ENCODE data around the gene SMARCA5. TPM values are rescaled to one million over a fixed set of nuclear protein-coding genes. Genes with fewer than 3 reads are reported as not detected.

SMARCA5 gene
- total RNA-seq (2021) = 107 and 110 TPM in 2 replicates
- long read RNA-seq, full-length matches to known transcripts = 496 of 2,081 reads
- long read RNA-seq, partial matches to known transcripts = 1,527 of 2,081 reads
- long read RNA-seq, other reads (novel, unspliced or antisense) = 58 of 2,081 reads

- peak within 1 kb of the TSS; percentile 91 for H3K4ac ChIP-seq (ENCODE audit: low read depth, low read length)
- H4K20me1 ChIP-seq (ENCODE audit: control insufficient read depth, insufficient read depth, insufficient read length) = no peaks in the 10 kb centered on the region
- no peak within 1 kb of the TSS for H2BK15ac ChIP-seq (ENCODE audit: low read depth, low read length)
- peak within 1 kb of the TSS; percentile 25 for H4K8ac ChIP-seq (replicated peaks; ENCODE audit: insufficient read length, low read depth, low read length)
- H3K27ac Mint-ChIP-seq = peak within 1 kb of the TSS; percentile 99 to 100 (median 99)
- peak within 1 kb of the TSS; percentile 95 for H3K14ac ChIP-seq (ENCODE audit: insufficient read depth, low read length)
- H3K27me3 Mint-ChIP-seq (ENCODE audit: low read depth) = peaks cover 2% of the 10 kb centered on the region; the same call in 1 of the 2 replicates
- peak within 1 kb of the TSS; percentile 44 for H2BK5ac ChIP-seq (ENCODE audit: insufficient read length, low read length)
- H3K56ac ChIP-seq (ENCODE audit: insufficient read length, low read depth, low read length) = peak within 1 kb of the TSS; percentile 37
- peaks cover 24% of the 10 kb centered on the region for H3K79me2 ChIP-seq (ENCODE audit: insufficient read depth, low read length)
- WGBS (ENCODE audit: extremely low coverage, insufficient read length, low lambda C conversion rate) = no CpG with 5 or more reads among the region's 86 CpGs
- H3K27ac ChIP-seq (ENCODE audit: insufficient read length, low read depth, low read length) = peak within 1 kb of the TSS; percentile 90
- no peaks in the 10 kb centered on the region for H3K9me3 ChIP-seq (ENCODE audit: control insufficient read depth, low read depth, low read length)
- peak within 1 kb of the TSS; percentile 92 for H3K9ac ChIP-seq (ENCODE audit: extremely low read depth, insufficient read length, low read length)
- H2BK20ac ChIP-seq (ENCODE audit: low read depth, low read length, poor library complexity, severe bottlenecking) = no peak within 1 kb of the TSS
- peak within 1 kb of the TSS; percentile 53 for H3K4me2 ChIP-seq (ENCODE audit: insufficient read depth, insufficient read length, low read length)
- H3K79me1 ChIP-seq (ENCODE audit: insufficient read depth, low read depth, low read length, poor library complexity, severe bottlenecking) = no peaks in the 10 kb centered on the region
- no peaks in the 10 kb centered on the region for H3K9me3 Mint-ChIP-seq
- no peak within 1 kb of the TSS for H3T11ph ChIP-seq (ENCODE audit: low read length)
- no peaks in the 10 kb centered on the region for H3K4me1 ChIP-seq (ENCODE audit: insufficient read depth, low read length)
- H4K91ac ChIP-seq (ENCODE audit: insufficient read length, low read depth, low read length) = peak within 1 kb of the TSS; percentile 94
- peaks cover 16 to 20% of the 10 kb centered on the region in 2 experiments for H3K4me1 Mint-ChIP-seq
- no peak within 1 kb of the TSS for H2AK5ac ChIP-seq (ENCODE audit: insufficient read length, low read length)
- peak within 1 kb of the TSS; percentile 96 to 97 for H3K4me3 Mint-ChIP-seq
- peaks cover 9 to 36% (median 35%) of the 10 kb centered on the region in 3 experiments; a peak in 6 of 7 replicates for H3K36me3 Mint-ChIP-seq (ENCODE audit: insufficient read depth in 1 of 3, low read depth in 3 of 3)
- DNase-seq = peak; percentile 98
- peak within 1 kb of the TSS; percentile 37 for H2AFZ ChIP-seq (ENCODE audit: low read length)
- TF ChIP-seq CTCF (conservative IDR thresholded peaks at IDR 0.05) = no peak
- H3K18ac ChIP-seq (ENCODE audit: insufficient read length, low read depth, low read length) = peak within 1 kb of the TSS; percentile 97
- peak within 1 kb of the TSS; percentile 39 for H4K5ac ChIP-seq (ENCODE audit: insufficient read length, low read depth, low read length)
- H2BK120ac ChIP-seq (ENCODE audit: low read depth, low read length, poor library complexity, severe bottlenecking) = peak within 1 kb of the TSS; percentile 39
- H3K23me2 ChIP-seq (ENCODE audit: insufficient read length, low read depth, low read length, poor library complexity, severe bottlenecking) = no peaks in the 10 kb centered on the region
- H2BK12ac ChIP-seq (ENCODE audit: insufficient read length, low read depth, low read length) = no peak within 1 kb of the TSS
- H3K23ac ChIP-seq (ENCODE audit: insufficient read length, low read depth, low read length) = peak within 1 kb of the TSS; percentile 2
- no peaks in the 10 kb centered on the region for H3K27me3 ChIP-seq (ENCODE audit: insufficient read depth, low read length)
Measured at GRCh38 chr4:143513314-143514168, at the start of gene SMARCA5. SMARCA5 (plus strand) TSS chr4:143513702; CDS start chr4:143513925, 223 bp downstream.

Measured in H9 (cell line).